Vagina (tissue), 2 donors: ENCODE data around the gene CCNT2.

ENCODE experiments used
- CTCF ChIP-seq, 3 experiments: fragments of 450-650 bp in 2 of 3; fragments of 200-600 bp in 1 of 3; sonication (generic) in 1 of 3; IDR thresholded peaks; one replicate each; pipeline ENCODE4 v1.5.1; 2017 to 2019; ENCODE audit warnings: antibody characterized with exemption in 3 of 3, mild to moderate bottlenecking in 2 of 3, moderate library complexity in 2 of 3
- POLR2A ChIP-seq, 2 donors: fragments of 450-650 bp; IDR thresholded peaks; one replicate each; pipeline ENCODE4 v1.6.1; 2017; ENCODE audit warnings: antibody characterized with exemption in 2 of 2, mild to moderate bottlenecking in 2 of 2, moderate library complexity in 2 of 2
- POLR2AphosphoS5 ChIP-seq, 2 donors: sonication (generic); formaldehyde crosslinking; IDR thresholded peaks; one replicate each; pipeline ENCODE4 v1.9.0; 2017; ENCODE audit warnings: antibody characterized with exemption in 2 of 2, mild to moderate bottlenecking in 2 of 2, low read depth in 1 of 2; ENCODE audit not compliant: insufficient read depth in 1 of 2

GRCh38 chr2:135005753-135006152 is 87.1 kb downstream of the CCNT2 start:
- TF ChIP-seq CTCF (IDR thresholded peaks at IDR 0.05) (no peak), POLR2AphosphoS5 (IDR thresholded peaks at IDR 0.05; ENCODE audit: insufficient read depth in 1 of 2, low read depth in 1 of 2) (no peak), POLR2A (IDR thresholded peaks at IDR 0.05) (no peak)
